HG03457 (cell line): ENCODE results near the gene OVAAL.

Experiments used
- ATAC-seq: cut with Tn5 transposase; IDR thresholded peaks from one replicate; pipeline ENCODE4 v1.9.1; 2021; ENCODE audit warnings: moderate number of reproducible peaks; ENCODE audit not compliant: unreplicated experiment

Gene OVAAL

DNA sequence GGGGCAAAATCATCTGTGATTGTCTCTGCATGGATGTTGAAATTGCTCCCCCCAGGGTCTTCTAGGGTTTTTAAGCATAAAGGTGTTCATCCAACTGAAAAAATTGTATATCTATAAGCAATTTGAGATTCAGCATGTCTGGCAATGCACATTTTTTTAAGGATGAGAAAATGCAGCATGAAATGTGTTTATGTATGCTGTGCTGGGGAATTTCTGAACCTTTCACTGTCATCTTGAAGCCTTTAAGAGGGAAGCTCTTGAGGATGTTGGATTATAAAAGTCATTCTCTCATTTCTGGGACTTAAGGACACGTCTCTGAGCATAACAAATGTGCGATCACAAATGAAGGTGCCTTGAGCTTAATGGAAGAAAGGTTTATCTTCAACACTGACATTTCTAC is 9.4 kb downstream of the OVAAL start:
- ATAC-seq: no peak

DNA sequence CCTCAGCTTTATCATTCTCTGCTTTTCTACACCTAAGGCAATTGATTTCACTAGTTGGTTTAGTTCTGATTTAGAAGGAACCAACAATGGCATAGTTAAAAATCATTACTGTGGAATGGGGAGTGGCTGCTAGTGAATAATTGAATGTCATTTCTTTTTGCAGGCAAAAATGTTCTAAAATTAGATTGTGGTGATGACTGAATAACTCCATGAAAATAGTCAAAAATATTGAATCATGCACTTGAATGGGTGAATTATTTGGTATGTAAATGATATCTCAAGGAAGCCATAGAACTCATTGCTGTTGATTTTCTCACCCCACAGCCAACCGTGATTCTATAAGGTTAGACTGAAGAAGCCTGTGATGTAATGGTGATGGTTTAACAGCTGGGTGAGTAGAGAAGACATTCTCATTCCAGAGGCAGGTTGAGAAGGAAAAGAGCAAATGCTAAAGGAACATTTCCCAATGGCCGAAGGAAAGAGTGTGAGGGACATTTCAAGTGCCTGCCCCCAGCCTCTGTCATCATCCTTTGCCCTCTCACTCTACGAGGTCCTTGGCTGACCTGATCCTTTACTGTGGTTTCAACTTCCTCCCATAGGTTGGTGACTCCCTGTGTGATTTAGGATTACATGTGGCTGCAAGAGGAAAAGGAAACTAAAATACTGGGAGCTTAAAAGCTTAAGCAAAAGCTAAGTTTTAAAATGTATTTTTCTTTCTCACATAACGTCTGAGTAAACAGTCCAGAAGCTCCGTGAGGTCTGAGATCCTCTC is 12.5 kb downstream of the OVAAL start:
- ATAC-seq: no peak

DNA sequence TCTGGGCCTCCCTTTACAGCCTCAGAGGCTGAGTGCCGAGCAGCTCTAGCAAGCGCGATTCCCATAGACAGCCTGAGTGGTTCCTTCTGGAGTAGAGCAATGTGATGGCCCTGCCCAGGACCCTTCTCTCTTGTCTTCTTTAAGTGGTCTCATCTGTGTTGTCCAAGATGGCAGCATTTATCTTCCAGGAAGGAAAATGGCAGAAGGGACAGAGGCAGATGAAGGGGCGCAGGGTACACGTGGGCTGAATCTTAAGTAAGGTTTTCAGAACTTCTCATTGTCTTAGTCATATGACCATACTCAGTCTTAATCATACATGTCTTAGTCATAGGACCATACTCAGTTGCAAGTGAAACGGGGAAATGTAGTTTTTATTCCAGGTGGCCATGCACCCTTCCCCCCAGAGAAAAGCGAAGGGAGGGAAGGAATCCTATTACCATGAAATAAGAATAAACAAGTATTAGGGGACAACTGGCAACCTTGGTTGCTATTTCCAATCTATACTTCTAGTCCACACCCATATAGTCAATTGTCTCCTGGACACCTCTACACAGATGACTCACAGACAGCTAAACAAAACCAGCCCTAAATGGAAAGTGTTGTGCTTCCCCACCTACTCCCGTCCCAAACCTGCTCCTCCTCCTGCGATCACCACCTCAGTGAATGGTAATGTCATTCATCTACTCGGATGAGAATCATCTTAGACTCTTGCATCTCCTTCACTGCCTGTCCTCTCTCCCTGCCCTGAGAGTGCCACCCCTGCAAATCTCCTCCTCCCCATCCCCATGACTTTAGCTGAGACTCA is 13.3 kb downstream of the OVAAL start:
- ATAC-seq: no peak

DNA sequence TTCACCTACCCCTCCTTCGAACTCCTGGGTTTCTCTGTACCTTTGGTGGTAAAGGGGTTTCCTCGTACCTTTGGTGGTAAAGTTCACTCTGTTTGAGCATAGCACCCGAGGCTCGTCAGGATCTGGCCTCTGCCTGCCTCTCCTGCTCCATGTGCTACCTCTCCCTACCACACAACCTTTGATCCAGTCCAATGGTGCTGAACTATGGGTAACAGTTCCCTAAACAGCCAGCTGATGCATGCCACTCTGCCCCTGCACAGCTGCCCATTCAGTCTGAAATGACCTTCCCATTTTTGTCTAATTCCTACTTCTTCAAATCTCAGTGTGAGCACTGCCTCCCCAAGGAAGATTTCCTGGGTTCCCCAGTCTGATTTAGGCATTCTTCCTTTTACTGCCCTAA is 14.0 kb downstream of the OVAAL start:
- no peak for ATAC-seq

DNA sequence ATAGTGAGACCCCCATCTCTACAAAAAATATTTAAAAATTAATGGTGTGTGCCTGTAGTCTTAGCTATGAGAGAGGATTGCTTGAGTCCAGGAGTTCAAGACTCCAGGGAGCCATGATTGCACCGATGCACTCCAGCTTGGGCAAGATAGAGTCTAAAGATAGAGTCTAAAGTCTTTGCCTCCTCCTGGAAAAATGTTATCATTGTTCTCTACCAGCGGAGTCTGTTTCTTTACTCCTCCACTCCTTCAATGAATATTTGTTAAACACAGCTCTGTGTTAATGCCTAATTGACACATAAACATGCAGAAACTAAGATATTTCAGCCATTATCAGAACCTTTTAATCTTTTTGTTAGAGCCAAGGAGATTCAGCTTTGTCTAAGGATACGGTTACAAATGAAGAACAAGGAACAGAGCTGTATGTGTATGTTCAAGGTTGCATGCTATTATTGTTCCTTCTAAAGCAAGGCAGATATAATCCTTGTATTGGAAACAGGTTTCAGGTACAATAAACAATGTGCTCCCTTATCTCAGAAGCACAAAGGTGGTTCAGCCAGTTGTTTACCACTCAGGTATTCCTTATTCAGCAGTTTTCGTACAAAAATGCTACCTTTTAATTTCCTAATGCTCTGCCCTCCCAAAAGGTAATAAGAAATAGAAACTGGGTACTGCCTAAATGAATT is 15.4 kb downstream of the OVAAL start:
- no peak for ATAC-seq

DNA sequence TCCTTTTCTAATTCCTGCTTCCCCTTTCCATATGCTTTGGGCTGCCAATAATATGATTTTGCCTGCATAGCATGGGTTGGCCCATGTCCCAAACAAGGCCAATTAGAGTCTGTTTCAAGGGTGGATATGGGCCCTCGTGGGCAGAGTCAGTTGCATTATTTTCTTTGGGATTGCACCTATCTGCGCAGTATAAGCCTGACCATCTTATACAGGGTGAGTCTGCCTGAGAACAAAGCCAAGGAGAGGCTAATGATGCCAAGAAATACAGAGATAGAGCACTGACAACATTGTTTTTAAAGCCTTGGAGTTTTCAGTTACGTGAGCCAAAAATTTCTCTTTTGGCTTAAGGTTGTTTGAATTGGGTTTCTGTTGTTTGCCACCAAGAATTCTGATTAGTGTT is 18.6 kb downstream of the OVAAL start:
- no peak for ATAC-seq

DNA sequence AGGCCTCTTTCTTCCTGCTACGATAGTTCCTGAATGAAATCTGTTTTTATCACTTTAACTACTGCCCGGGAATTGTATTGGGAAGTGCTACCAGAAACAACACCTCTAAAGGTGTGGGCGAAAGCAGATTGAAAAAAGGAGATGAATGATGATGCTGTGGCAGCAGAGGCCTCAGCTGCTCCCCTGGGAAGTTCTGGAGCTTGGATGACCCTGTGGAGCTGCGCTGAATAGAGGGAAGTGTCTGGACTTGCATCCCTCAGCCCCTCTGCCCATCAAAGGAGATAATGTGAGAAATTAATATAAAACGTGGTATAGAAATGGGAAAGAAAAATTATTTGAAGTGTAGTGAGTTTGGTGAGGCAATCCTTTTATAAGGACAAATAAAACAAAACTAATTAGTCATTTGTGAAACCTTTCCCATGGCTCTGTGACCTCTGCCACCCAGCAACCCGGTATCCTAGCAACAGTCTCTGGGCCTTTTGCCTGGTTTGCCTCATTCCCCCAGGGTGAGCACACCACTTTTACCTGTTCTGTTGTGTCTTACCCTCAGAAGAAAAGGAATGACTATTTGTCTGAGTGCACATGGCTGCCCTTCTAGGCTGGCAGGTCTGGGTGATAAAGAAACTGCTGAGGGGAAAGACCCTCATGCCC is 21.3 kb downstream of the OVAAL start:
- ATAC-seq: no peak

DNA sequence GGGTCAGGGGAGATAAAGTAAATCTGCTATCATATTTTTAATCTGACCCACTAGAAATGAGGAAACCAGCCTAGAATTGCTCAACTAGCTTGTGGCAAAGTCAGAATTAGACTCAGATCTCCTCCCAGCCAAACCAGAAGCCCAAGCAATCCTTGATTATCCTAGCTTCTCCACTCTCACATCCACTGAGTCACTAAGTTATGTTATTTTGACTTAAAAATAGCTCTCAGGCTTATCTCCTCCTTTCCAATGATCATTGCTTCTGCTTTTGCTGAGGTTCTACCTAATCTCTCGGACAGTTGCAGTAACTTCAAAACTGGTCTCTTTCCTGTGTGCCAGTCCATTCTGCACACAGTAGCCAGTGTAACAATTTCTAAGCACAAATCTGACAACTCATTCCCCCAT is 22.9 kb downstream of the OVAAL start:
- no peak for ATAC-seq

DNA sequence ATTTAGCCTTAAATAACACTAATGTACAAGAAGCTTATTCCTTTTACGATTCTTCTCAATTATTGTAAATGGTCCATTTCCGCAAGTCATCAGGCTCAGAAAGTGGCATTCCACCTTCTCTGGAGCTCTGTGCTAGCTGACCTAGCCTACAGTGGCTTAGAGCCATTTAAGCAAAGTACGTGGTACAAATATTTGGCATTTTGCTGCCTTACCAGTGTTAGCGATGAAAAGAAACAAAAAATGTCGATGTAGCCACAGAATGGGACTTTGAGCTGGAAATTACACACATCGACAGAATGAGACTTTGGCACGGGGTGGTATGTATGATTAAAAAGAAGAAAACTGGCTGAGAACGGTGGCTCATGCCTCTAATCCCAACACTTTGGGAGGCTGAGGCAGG is 26.1 kb downstream of the OVAAL start:
- ATAC-seq: no peak

DNA sequence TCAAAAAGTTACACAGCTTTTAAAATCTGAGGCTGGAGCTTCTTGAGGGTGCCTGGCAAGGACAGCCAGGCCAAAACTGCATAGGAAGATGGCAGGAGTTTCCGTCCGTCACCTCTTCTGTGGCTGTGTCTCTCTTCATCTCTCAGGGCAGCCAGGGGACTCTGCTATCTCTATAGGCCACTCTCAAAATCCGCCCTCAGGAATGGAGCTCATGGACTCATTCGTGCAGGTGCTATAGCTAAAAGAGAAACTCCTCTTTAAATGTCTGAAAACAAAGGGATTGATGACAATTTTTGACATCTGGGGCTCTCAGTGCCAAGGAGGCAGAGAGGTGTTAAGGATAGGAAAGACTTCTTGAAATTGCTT is 27.2 kb downstream of the OVAAL start:
- no peak for ATAC-seq

DNA sequence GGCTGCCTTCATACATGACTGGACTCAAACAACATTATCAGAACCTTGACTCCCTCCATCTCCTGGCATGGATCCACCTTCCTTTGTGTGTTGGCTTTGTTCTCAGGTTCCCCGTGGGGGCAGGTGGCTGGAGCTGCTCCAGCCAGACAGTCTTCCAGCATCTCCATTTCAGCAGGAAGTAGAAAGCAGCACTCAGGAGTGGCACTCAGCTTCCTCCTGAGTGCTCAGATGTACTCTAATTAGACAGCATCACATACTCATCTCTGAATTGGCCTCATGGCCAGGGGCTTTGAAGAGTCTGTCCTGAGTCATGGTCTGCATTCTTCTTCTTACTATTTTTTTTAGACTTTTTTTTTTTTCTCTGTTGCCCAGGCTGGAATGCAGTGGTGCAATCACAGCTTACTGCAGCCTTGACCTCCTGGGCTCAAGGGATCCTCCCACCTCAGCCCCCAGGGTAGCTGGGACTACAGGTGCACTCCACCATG is 27.9 kb downstream of the OVAAL start:
- no peak for ATAC-seq

DNA sequence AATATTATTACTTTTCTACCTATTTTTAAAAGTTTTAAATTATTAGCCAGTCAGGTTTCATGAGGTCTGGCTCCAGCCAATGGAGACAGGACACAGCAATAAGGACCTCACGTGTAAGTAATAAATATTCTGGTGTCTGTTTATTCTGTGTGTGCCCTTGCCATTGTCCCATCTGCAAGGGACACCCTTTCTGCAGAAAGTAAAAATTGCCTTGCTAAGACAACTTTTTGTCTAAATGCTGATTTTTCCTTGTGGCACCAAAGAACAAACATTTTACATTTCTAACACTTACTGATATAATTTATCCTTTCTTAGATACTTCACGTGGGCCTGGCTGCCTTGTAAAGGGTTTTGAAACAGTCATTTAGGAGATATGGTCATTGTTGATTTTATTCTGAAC is 29.4 kb downstream of the OVAAL start:
- ATAC-seq: no peak

DNA sequence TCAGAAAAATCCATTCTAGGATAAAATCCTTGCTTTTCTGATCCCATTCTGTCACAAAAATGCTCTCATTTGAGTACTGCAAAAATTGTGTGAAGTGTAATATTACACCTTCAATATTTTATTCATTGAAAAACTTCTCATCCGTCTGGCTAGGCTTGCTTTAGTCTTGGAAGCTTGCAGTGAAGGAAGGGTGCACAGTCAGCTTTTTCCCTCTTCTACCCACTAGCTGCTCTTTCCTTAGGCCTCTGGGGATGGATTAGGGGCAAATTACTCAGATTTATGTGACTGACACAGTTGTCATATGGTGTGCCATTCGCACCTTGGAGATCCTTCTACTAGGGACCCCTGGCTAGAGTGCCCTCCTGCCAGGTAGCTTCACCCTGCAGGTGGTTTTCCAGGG is 32.1 kb downstream of the OVAAL start:
- ATAC-seq: no peak

DNA sequence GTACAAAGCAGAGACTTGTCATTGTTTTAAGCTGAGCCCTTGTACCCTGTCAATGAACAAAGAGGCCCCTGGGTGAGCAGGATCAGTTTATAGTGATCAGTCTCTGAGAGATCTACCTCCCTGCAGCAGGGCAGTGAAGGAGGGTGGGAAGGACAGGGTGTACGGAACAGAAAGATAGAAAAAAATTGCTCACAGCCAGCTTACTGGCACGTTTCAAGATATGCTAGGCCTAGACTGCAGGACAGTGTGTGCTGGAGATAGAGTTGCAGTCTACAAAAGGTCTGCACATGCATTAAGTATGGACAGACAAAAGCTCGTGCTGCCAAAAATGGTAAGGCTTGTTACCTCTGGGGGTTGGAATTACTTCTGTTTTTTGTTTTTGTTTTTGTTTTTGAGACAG is 34.6 kb downstream of the OVAAL start:
- no peak for ATAC-seq

DNA sequence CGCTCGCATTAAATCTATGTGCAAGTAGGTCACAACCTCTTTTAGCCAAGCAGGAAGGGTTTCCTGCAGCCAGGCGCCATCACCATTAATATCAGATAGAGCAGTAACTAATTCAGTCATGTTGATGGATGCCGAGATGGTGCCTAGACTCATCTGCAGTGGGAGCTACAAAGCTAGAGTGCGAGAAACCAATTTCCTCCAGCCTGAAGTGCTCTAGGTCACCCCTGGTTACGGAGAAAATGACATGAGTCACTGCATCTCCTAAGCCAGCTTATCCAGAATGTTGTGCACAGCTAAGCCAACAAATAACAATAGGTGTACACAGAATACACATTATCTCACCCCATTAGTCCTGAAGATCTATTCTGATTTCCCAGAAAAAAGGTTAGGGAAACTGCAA is 36.0 kb downstream of the OVAAL start:
- ATAC-seq: no peak

DNA sequence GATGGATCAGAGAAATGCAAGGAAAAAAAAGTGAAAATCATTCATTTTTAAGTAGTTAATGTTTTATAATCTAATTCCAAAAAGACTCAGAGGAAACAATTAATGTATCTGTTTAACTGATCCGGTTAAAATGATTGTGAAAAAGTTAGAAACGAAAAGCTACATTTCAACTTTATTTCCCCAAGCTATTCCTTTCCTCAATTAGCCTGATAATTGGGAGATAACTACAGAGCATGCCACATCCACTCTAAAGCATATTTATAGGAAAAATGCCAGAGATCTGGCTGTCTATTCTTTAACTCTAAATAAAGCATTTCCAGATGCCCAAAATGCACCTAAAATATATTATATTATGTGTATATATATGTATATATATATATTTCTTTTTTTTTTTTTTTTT is 37.2 kb downstream of the OVAAL start:
- no peak for ATAC-seq

DNA sequence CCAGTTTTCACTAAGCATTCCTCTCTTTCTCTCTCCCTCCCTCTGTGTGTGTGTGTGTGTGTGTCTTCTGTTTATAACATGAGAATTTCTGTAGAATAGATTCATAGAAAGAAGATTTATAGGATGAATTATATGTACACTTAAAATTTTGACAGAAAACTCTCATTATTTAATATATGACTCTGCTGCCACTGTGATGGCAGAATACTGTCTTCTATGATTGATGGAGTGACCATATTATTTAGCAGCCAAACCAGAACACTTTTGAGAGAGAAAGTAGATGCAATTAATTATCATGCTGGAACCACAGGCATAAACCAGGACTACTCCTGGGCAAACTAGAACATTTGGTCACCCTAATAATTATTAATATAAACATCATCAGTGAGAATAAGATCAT is 38.8 kb downstream of the OVAAL start:
- ATAC-seq: no peak

DNA sequence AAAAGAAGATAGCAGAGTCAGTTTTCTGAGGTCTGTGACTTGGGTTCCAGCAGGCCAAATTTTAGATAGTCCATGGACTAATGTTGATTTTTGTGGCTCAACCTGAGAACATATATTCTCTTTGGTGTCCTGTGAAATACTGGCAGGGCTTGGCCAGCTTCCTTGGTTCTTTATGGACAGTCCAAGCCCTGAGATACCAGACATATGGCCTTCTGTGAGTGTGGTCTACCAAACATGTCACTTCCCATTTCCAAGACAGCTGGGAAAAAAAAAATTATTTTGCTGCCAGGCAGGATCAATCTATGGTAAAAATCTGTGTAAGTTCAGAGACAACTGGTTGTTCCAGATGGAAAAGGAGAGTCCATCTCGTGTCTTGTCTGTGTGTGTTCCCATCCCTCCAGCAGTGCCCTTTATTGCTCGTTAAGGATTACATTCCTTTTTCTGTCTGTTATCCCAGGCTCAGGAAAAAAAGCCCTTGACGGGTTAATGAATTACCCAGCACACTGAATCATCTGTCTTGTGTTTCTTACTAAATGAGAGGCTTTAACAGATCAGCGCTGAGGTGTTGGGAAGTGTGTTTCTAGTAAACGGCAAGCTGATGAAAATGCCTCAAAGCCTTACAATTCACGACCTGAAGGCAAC is 39.7 kb downstream of the OVAAL start:
- ATAC-seq: no peak

DNA sequence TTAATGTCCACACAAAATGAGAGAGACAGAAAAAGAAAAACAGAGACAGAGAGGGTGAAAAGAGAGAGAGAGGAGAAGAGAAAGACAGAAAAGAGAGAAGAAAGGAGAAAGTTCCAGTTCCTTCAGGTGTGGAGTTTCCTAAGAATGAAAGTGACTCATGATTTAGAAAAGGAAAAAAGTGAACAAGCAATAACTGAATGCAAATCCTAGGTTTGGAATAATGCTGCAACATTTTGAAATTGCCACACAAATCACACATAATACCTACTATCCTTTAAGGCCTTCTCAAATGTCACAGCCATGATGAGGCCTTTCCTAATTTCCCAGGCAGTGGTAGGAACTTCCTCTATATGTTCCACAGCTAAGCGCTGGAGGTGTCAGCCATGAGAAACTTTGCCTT is 41.6 kb downstream of the OVAAL start:
- ATAC-seq: no peak

DNA sequence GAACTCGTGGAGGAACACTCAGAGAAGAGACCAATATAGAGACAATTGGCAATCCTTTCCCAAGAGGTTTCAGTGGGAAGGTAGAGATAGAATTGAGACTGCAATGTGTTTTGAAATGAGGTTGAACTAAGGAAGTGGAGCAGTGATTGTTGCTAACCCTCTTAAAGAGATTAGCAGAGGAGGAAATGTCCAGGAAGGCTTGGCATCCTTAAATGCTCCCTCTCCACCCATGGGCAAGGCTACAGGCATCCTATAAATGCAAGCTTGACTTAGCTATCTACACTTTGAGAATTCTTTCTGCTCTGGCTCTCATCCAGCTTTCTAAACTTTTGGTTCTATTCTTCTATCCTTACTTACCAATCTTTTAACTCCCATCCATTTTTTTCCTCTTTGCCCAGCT is 42.7 kb downstream of the OVAAL start:
- ATAC-seq: no peak
